Spinal cord (tissue), 10 donors: ENCODE measurements around the gene TAF6L. TPM values are rescaled to one million over a fixed set of nuclear protein-coding genes. Genes with fewer than 3 reads are reported as not detected.

ENCODE experiments used
- DNase-seq, 6 donors: peaks; one replicate each; pipeline versions ENCODE4 v3.0.0 to v3.0.0-alpha.2; 2013 to 2015; ENCODE audit warnings: low spot score in 6 of 6, low read depth in 4 of 6
- H3K27ac ChIP-seq: one replicate; pipeline ENCODE4 v1.5.1; 2013; ENCODE audit warnings: low read depth, low read length, control low read depth
- H3K27me3 ChIP-seq: one replicate; pipeline ENCODE4 v1.6.1; 2013; ENCODE audit warnings: low read length; ENCODE audit not compliant: control insufficient read depth, insufficient read depth
- H3K36me3 ChIP-seq: one replicate; pipeline ENCODE4 v1.6.1; 2013; ENCODE audit warnings: low read length; ENCODE audit not compliant: control insufficient read depth, insufficient read depth
- H3K4me1 ChIP-seq: one replicate; pipeline ENCODE4 v1.6.1; 2013; ENCODE audit warnings: low read length; ENCODE audit not compliant: control insufficient read depth, insufficient read depth
- H3K4me3 ChIP-seq: one replicate; pipeline ENCODE4 v1.5.1; 2013; ENCODE audit warnings: low read depth, low read length, control low read depth
- H3K9me3 ChIP-seq: one replicate; pipeline ENCODE4 v1.6.1; 2013; ENCODE audit warnings: low read length; ENCODE audit not compliant: control insufficient read depth, insufficient read depth
- WGBS: methylation state at CpG from one replicate; pipeline ENCODE4 v1.1.5; 2013; ENCODE audit warnings: missing lambda C conversion rate; ENCODE audit not compliant: insufficient coverage; 5-methylcytosine and 5-hydroxymethylcytosine counted together
- long read RNA-seq, 4 donors: transcript quantifications; one replicate each; lab custom pipeline, GENCODE V29; 2026
- polyA plus RNA-seq, 2 donors: library from polyadenylated mRNA; unstranded; fragments of 120-200 nt; gene quantifications; one replicate each; pipeline ENCODE4 v1.2.1, GENCODE V29; 2013; ENCODE audit not compliant: insufficient read length in 2 of 2
- total RNA-seq, 2 donors: library from RNA; depleted of rRNA in 1 of 2; stranded (reverse); fragments of 120-200 nt in 1 of 2; fragments of >200 nt in 1 of 2; gene quantifications; one replicate each; pipeline versions ENCODE4 v1.2.3 to v1.2.4, GENCODE V29; 2013 to 2014
- donor health status: healthy.

Gene TAF6L
- total RNA-seq (10 to 100 TPM; 14.4 to 29.5 TPM), polyA plus RNA-seq (10 to 100 TPM; 27.1 to 37.6 TPM)
- long read RNA-seq, donor 1, partial matches to known transcripts = 40 of 45 reads
- long read RNA-seq, donor 1, other reads (novel, unspliced or antisense) = 0 of 45 reads
- long read RNA-seq, donor 2, partial matches to known transcripts = 17 of 20 reads
- long read RNA-seq, donor 2, other reads (novel, unspliced or antisense) = 0 of 20 reads
- long read RNA-seq, donor 3, partial matches to known transcripts = 0 of 20 reads
- long read RNA-seq, donor 3, other reads (novel, unspliced or antisense) = 19 of 20 reads
- long read RNA-seq, donor 4, partial matches to known transcripts = 102 of 204 reads
- long read RNA-seq, donor 4, other reads (novel, unspliced or antisense) = 101 of 204 reads

GRCh38 chr11:62771144-62772021 lies at the start of gene TAF6L:
Gene TAF6L, plus strand, starts transcription at chr11:62771396. Its CDS starts 4,388 bp downstream, at chr11:62775784.
- Histone ChIP-seq H3K27ac (peak within 1 kb of the TSS; percentile 96), H3K9me3 (no peaks in the 10 kb centered on the region), H3K36me3 (peaks cover 35% of the 10 kb centered on the region), H3K27me3 (no peaks in the 10 kb centered on the region), H3K4me3 (peak within 1 kb of the TSS; percentile 85), H3K4me1 (peaks cover 27% of the 10 kb centered on the region)
- 0% methylated on average over 37 of the region's 60 CpGs for WGBS
- DNase-seq = peak; percentile 89 to 99 (median 98)

GRCh38 chr11:62721994-62722393 lies 49.2 kb upstream of the TAF6L start:
- WGBS = 92% methylated on average over 5 of the region's 7 CpGs
- peaks cover 66% of the 10 kb centered on the region for H3K36me3 ChIP-seq
- no peak for DNase-seq
- H3K9me3 ChIP-seq = no peaks in the 10 kb centered on the region
- H3K4me3 ChIP-seq = no peak overlapping the region
- H3K4me1 ChIP-seq = peaks cover 5% of the 10 kb centered on the region
- no peaks in the 10 kb centered on the region for H3K27me3 ChIP-seq
- no peak overlapping the region for H3K27ac ChIP-seq

GRCh38 chr11:62724171-62724570 lies 47.0 kb upstream of the TAF6L start:
- H3K27ac ChIP-seq = no peak overlapping the region
- no peak for DNase-seq
- peaks cover 47% of the 10 kb centered on the region for H3K36me3 ChIP-seq
- 66% methylated on average over 3 of the region's 8 CpGs for WGBS
- no peaks in the 10 kb centered on the region for H3K27me3 ChIP-seq
- no peak overlapping the region for H3K4me3 ChIP-seq
- peaks cover 9% of the 10 kb centered on the region for H3K4me1 ChIP-seq
- H3K9me3 ChIP-seq = no peaks in the 10 kb centered on the region

- Histone ChIP-seq H3K36me3 (peaks cover 38% of the 10 kb centered on the region), H3K27ac (no peak overlapping the region), H3K9me3 (no peaks in the 10 kb centered on the region), H3K4me1 (peaks cover 24% of the 10 kb centered on the region), H3K27me3 (no peaks in the 10 kb centered on the region), H3K4me3 (peak overlapping the region; percentile 99)
- 0% methylated on average over 6 of the region's 7 CpGs for WGBS
- no peak for DNase-seq
Measured at GRCh38 chr11:62725646-62726045, 45.5 kb upstream of the TAF6L start.

- Histone ChIP-seq H3K27ac (peak overlapping the region; percentile 100), H3K27me3 (no peaks in the 10 kb centered on the region), H3K4me3 (peak overlapping the region; percentile 99), H3K9me3 (no peaks in the 10 kb centered on the region), H3K36me3 (peaks cover 38% of the 10 kb centered on the region), H3K4me1 (peaks cover 24% of the 10 kb centered on the region)
- no peak for DNase-seq
- WGBS = under 1% methylated on average over 49 of the region's 51 CpGs
Measured at GRCh38 chr11:62726156-62726914, 44.9 kb upstream of the TAF6L start.

- Histone ChIP-seq H3K4me1 (peaks cover 24% of the 10 kb centered on the region), H3K4me3 (peak overlapping the region; percentile 99), H3K27ac (peak overlapping the region; percentile 100), H3K36me3 (peaks cover 37% of the 10 kb centered on the region), H3K27me3 (no peaks in the 10 kb centered on the region), H3K9me3 (no peaks in the 10 kb centered on the region)
- DNase-seq = no peak
- 0% methylated on average over 37 of the region's 37 CpGs for WGBS
Measured at GRCh38 chr11:62726915-62727164, 44.4 kb upstream of the TAF6L start.

- WGBS = under 1% methylated on average over 64 of the region's 72 CpGs
- Histone ChIP-seq H3K4me3 (peak within 1 kb of the TSS; percentile 99), H3K9me3 (no peaks in the 10 kb centered on the region), H3K27me3 (no peaks in the 10 kb centered on the region), H3K27ac (peak within 1 kb of the TSS; percentile 100), H3K4me1 (peaks cover 24% of the 10 kb centered on the region), H3K36me3 (peaks cover 36% of the 10 kb centered on the region)
- peak; percentile 97 to 100 (median 99) for DNase-seq
Measured at GRCh38 chr11:62727165-62727871, 43.9 kb upstream of the TAF6L start, which contains the start of gene HNRNPUL2. Gene HNRNPUL2, minus strand, starts transcription at chr11:62727457. Its CDS starts 301 bp downstream, at chr11:62727156.

GRCh38 chr11:62727872-62728170 lies 43.4 kb upstream of the TAF6L start:
- H3K27ac ChIP-seq = peak overlapping the region; percentile 100
- WGBS = 0% methylated on average over 17 of the region's 20 CpGs
- peak overlapping the region; percentile 99 for H3K4me3 ChIP-seq
- no peaks in the 10 kb centered on the region for H3K9me3 ChIP-seq
- peaks cover 24% of the 10 kb centered on the region for H3K4me1 ChIP-seq
- peaks cover 33% of the 10 kb centered on the region for H3K36me3 ChIP-seq
- DNase-seq = peak in 5 of 6 donors; percentile 94 to 99 (median 98)
- no peaks in the 10 kb centered on the region for H3K27me3 ChIP-seq
